HepG2 (cell line): ENCODE measurements around the gene KRT17. TPM values are rescaled to one million over a fixed set of nuclear protein-coding genes. Genes with fewer than 3 reads are reported as not detected.

Source experiments
- ADNP ChIP-seq: sonication (generic); formaldehyde crosslinking; IDR thresholded peaks from 2 replicates; pipeline ENCODE4 v1.4.0; 2020; ENCODE audit warnings: missing genetic modification reagents
- CBX5 ChIP-seq: sonication (generic); formaldehyde crosslinking; IDR thresholded peaks from 2 replicates; pipeline ENCODE4 v1.4.0; 2020; ENCODE audit warnings: missing genetic modification reagents, borderline replicate concordance
- HIVEP1 ChIP-seq: sonication (generic); formaldehyde crosslinking; IDR thresholded peaks from 2 replicates; pipeline ENCODE4 v1.4.0; 2020; ENCODE audit warnings: mild to moderate bottlenecking, missing genetic modification reagents
- HNF4G ChIP-seq, 2 experiments: sonication (generic) in 1 of 2; formaldehyde crosslinking in 1 of 2; IDR thresholded peaks; 2 replicates each; pipeline versions ENCODE4 v1.4.0 to v1.6.1; 2011 to 2020; ENCODE audit warnings: borderline replicate concordance in 2 of 2, low read depth in 2 of 2, mild to moderate bottlenecking in 2 of 2, low read length in 1 of 2, missing genetic modification reagents in 1 of 2, moderate library complexity in 1 of 2
- ISX ChIP-seq: sonication (generic); formaldehyde crosslinking; conservative IDR thresholded peaks from 2 replicates; pipeline ENCODE4 v1.5.0; 2020; ENCODE audit warnings: missing genetic modification reagents
- MTF2 ChIP-seq: sonication (generic); formaldehyde crosslinking; IDR thresholded peaks from 2 replicates; pipeline ENCODE4 v1.5.0; 2020; ENCODE audit warnings: missing genetic modification reagents, borderline replicate concordance
- NFATC3 ChIP-seq: sonication (generic); formaldehyde crosslinking; IDR thresholded peaks from 2 replicates; pipeline ENCODE4 v1.5.1; 2020; ENCODE audit warnings: mild to moderate bottlenecking, missing genetic modification reagents
- RARG ChIP-seq: sonication (generic); formaldehyde crosslinking; IDR thresholded peaks from 2 replicates; pipeline ENCODE4 v1.4.0; 2020; ENCODE audit warnings: low read depth, mild to moderate bottlenecking, missing genetic modification reagents
- REPIN1 ChIP-seq: sonication (generic); formaldehyde crosslinking; IDR thresholded peaks from 2 replicates; pipeline ENCODE4 v1.8.0; 2022; ENCODE audit warnings: missing genetic modification reagents, low read depth, mild to moderate bottlenecking, borderline replicate concordance
- RFX3 ChIP-seq: IDR thresholded peaks from 2 replicates; pipeline ENCODE4 v1.6.1; 2016; ENCODE audit warnings: missing biosample characterization, missing genetic modification reagents
- SOX13 ChIP-seq, 3 experiments: fragments of 450-650 bp in 1 of 3; sonication (generic) in 1 of 3; formaldehyde crosslinking in 1 of 3; IDR thresholded peaks in 2 of 3; conservative IDR thresholded peaks in 1 of 3; 2 replicates each; pipeline versions ENCODE4 v1.5.0 to v1.6.1; 2016 to 2020; ENCODE audit warnings: antibody characterized with exemption in 1 of 3, mild to moderate bottlenecking in 1 of 3, missing compliant biosample characterization in 1 of 3, missing genetic modification reagents in 1 of 3, moderate library complexity in 1 of 3
- TARDBP ChIP-seq: sonication (generic); formaldehyde crosslinking; IDR thresholded peaks from 2 replicates; pipeline ENCODE4 v1.8.0; 2022; ENCODE audit warnings: mild to moderate bottlenecking, missing genetic modification reagents
- U2AF1 ChIP-seq: fragments of 200-400 bp; formaldehyde crosslinking; optimal IDR thresholded peaks from 2 replicates; pipeline ENCODE3; 2017; ENCODE audit warnings: mild to moderate bottlenecking, low read depth, low read length
- ZNF207 ChIP-seq: fragments of 450-650 bp; IDR thresholded peaks from 2 replicates; pipeline ENCODE4 v1.6.1; 2016; ENCODE audit warnings: antibody characterized with exemption, borderline replicate concordance
- ZNF841 ChIP-seq: sonication (generic); formaldehyde crosslinking; IDR thresholded peaks from 2 replicates; pipeline ENCODE4 v1.8.1; 2023; ENCODE audit warnings: missing genetic modification reagents, borderline replicate concordance
- ZNF883 ChIP-seq: sonication (generic); formaldehyde crosslinking; IDR thresholded peaks from 2 replicates; pipeline ENCODE4 v1.5.1; 2020; ENCODE audit warnings: mild to moderate bottlenecking, missing genetic modification reagents; ENCODE audit errors: not compliant biosample characterization
- ZSCAN20 ChIP-seq: sonication (generic); formaldehyde crosslinking; IDR thresholded peaks from 2 replicates; pipeline ENCODE4 v1.4.0; 2020; ENCODE audit warnings: missing genetic modification reagents, mild to moderate bottlenecking, borderline replicate concordance
- ZSCAN29 ChIP-seq: sonication (generic); formaldehyde crosslinking; conservative IDR thresholded peaks from 2 replicates; pipeline ENCODE4 v1.4.0; 2020; ENCODE audit warnings: mild to moderate bottlenecking, missing genetic modification reagents
- polyA plus RNA-seq, 8 experiments: library from polyadenylated mRNA; depleted of rRNA in 3 of 8; stranded (reverse) in 7 of 8; unstranded in 1 of 8; fragments of >200 nt; fragmentation: Illumina TruSeq in 4 of 8; extraction: Trizol in 4 of 8; gene quantifications; 2 replicates each; pipeline versions ENCODE4 v1.2.1 to v1.2.3, GENCODE V29; 2011 to 2016; ENCODE audit warnings: low read depth in 4 of 8, missing spikeins in 1 of 8, mixed read lengths in 1 of 8; ENCODE audit not compliant: insufficient read depth in 1 of 8
- total RNA-seq, 5 experiments: library from RNA; depleted of rRNA; stranded (reverse); fragments of >200 nt; fragmentation: Illumina TruSeq; extraction: Trizol; gene quantifications; 2 replicates each; pipeline ENCODE4 v1.2.3, GENCODE V29; 2016; ENCODE audit warnings: low read depth in 1 of 5
- TF ChIP-seq, protein P1 (sequence below): sonication (generic); formaldehyde crosslinking; conservative IDR thresholded peaks from 2 replicates; pipeline ENCODE4 v1.8.0; 2022; ENCODE audit warnings: missing genetic modification reagents
- TF ChIP-seq, protein P2 (sequence below): sonication (generic); formaldehyde crosslinking; IDR thresholded peaks from 2 replicates; pipeline ENCODE4 v1.4.0; 2020; ENCODE audit warnings: mild to moderate bottlenecking, missing genetic modification reagents
- TF ChIP-seq, protein P3 (sequence below): sonication (generic); formaldehyde crosslinking; IDR thresholded peaks from 2 replicates; pipeline ENCODE4 v1.4.0; 2020; ENCODE audit warnings: mild to moderate bottlenecking, missing genetic modification reagents
- TF ChIP-seq, protein P4 (sequence below): sonication (generic); formaldehyde crosslinking; IDR thresholded peaks from 2 replicates; pipeline ENCODE4 v1.8.0; 2023; ENCODE audit warnings: mild to moderate bottlenecking, missing genetic modification reagents

Gene KRT17
- total and polyA plus RNA-seq, 2 of the 13 experiments (the other 11 are each of a cell fraction or from before 2014, with no cell fraction given): 0.38 to 0.82 TPM

DNA sequence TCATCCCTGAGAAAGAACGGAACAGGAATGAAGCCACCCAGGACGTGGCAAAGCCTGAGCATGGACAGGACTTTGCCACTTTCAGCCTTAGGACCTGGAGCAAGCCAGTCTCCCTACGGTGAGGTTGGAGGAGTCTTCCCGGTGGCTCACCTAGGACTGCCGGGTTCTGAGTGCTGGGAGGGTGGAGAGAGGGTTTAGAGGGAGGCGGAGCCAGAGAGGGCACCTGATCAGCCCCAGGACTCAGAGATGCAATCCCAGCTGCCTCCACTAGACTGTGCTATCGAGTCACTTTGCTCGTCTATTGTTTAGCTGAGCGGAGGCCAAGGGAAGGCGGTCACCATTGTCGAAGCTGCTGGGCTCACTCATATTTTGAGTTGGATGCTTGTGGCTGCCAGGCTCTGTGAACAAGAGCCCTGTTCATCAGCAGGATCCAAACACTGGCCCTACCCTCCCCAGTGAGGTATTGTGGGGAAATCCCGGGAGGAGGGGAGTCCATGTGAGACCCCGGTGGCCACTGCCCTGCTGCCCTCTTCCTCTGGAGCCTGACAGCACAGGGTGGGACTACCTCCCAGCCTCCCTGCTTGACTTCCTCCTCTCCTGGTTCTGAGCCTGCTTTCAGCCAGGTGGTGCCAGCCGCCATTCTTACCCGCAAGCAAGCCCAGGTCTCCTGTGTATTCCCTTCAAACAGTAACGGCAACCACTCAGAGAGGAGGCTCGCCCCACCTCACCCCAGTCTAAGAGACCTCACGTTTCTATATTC is 44.7 kb downstream of the KRT17 start (continued):
- TF ChIP-seq ADNP (CRISPR knock-in tag) (no peak), HIVEP1 (CRISPR knock-in tag) (no peak), ZNF207 (no peak), ZNF841 (CRISPR knock-in tag) (no peak), CBX5 (CRISPR knock-in tag) (no peak; the same call in 1 of the 2 replicates), U2AF1 (no peak), ZSCAN29 (CRISPR knock-in tag) (no peak), TARDBP (0 out of 2 replicates have a peak, but pooled peaks have one; percentile 29), HNF4G (IDR thresholded peaks at IDR 0.05; ENCODE audit: borderline replicate concordance, low read depth, low read length) (no peak), HNF4G (CRISPR knock-in tag; IDR thresholded peaks at IDR 0.05; ENCODE audit: borderline replicate concordance, low read depth) (no peak), ZSCAN20 (CRISPR knock-in tag) (no peak), SOX13 (IDR thresholded peaks at IDR 0.05) (no peak), SOX13 (CRISPR knock-in tag; conservative IDR thresholded peaks at IDR 0.05 in 1 of 2, IDR thresholded peaks at IDR 0.05 in 1 of 2) (peak in 1 of 2 experiments; percentile 45; a peak in 1 of 4 replicates), MTF2 (no peak), ZNF883 (peak; percentile 25), NFATC3 (no peak), REPIN1 (CRISPR knock-in tag) (no peak), ISX (CRISPR knock-in tag) (no peak), RARG (CRISPR knock-in tag) (no peak), RFX3 (CRISPR knock-in tag) (no peak)
- TF ChIP-seq, protein P1, sequence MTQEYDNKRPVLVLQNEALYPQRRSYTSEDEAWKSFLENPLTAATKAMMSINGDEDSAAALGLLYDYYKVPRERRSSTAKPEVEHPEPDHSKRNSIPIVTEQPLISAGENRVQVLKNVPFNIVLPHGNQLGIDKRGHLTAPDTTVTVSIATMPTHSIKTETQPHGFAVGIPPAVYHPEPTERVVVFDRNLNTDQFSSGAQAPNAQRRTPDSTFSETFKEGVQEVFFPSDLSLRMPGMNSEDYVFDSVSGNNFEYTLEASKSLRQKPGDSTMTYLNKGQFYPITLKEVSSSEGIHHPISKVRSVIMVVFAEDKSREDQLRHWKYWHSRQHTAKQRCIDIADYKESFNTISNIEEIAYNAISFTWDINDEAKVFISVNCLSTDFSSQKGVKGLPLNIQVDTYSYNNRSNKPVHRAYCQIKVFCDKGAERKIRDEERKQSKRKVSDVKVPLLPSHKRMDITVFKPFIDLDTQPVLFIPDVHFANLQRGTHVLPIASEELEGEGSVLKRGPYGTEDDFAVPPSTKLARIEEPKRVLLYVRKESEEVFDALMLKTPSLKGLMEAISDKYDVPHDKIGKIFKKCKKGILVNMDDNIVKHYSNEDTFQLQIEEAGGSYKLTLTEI (CRISPR knock-in tag): no peak
- TF ChIP-seq, protein P2, sequence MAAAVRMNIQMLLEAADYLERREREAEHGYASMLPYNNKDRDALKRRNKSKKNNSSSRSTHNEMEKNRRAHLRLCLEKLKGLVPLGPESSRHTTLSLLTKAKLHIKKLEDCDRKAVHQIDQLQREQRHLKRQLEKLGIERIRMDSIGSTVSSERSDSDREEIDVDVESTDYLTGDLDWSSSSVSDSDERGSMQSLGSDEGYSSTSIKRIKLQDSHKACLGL (CRISPR knock-in tag): no peak
- TF ChIP-seq, protein P3, sequence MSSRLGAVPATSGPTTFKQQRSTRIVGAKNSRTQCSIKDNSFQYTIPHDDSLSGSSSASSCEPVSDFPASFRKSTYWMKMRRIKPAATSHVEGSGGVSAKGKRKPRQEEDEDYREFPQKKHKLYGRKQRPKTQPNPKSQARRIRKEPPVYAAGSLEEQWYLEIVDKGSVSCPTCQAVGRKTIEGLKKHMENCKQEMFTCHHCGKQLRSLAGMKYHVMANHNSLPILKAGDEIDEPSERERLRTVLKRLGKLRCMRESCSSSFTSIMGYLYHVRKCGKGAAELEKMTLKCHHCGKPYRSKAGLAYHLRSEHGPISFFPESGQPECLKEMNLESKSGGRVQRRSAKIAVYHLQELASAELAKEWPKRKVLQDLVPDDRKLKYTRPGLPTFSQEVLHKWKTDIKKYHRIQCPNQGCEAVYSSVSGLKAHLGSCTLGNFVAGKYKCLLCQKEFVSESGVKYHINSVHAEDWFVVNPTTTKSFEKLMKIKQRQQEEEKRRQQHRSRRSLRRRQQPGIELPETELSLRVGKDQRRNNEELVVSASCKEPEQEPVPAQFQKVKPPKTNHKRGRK: no peak
- TF ChIP-seq, protein P4, sequence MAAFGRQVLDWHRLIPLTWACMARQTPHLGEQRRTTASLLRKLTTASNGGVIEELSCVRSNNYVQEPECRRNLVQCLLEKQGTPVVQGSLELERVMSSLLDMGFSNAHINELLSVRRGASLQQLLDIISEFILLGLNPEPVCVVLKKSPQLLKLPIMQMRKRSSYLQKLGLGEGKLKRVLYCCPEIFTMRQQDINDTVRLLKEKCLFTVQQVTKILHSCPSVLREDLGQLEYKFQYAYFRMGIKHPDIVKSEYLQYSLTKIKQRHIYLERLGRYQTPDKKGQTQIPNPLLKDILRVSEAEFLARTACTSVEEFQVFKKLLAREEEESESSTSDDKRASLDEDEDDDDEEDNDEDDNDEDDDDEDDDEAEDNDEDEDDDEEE (CRISPR knock-in tag): no peak
